IMR-90 (cell line): ENCODE data around the gene UGT3A1. TPM values are rescaled to one million over a fixed set of nuclear protein-coding genes. Genes with fewer than 3 reads are reported as not detected.
A peak's percentile ranks its signal among the peaks of the same experiment; 100 is the strongest.

ENCODE experiments used
- ATAC-seq: fragments of 200-7000 bp; cut with Tn5 transposase; 2 replicates; pipeline ENCODE4 v1.9.1; 2020; ENCODE audit warnings: low read depth, mild to moderate bottlenecking, moderate library complexity
- BruUV-seq: library from RNA; stranded (reverse); fragments of 400-500 nt; replicated peaks from 2 replicates; lab custom pipeline; 2021; lab: Mats Ljungman, UMichigan
- CTCF ChIA-PET: fragments of 300-600 bp; formaldehyde crosslinking; extraction: SDS; loops from one replicate; lab custom pipeline; 2021; ENCODE audit warnings: antibody characterized with exemption; lab: Yijun Ruan, JAX
- POLR2A ChIA-PET: fragments of 300-600 bp; sonication (Branson Sonifier 250); formaldehyde crosslinking; loops from one replicate; lab custom pipeline; 2022; ENCODE audit warnings: antibody characterized with exemption; ENCODE audit not compliant: unreplicated experiment; lab: Charles Lee
- DNase-seq: peaks from one replicate; pipeline ENCODE4 v3.0.0; 2013
- H2AFZ ChIP-seq: replicated peaks from 2 replicates; pipeline ENCODE3; 2013; ENCODE audit warnings: low read length, mild to moderate bottlenecking; ENCODE audit not compliant: poor library complexity
- H2AK5ac ChIP-seq: 2 replicates; pipeline ENCODE4 v1.6.1; 2013; ENCODE audit warnings: low read depth, low read length, inconsistent platforms
- H2AK9ac ChIP-seq: replicated peaks from 2 replicates; pipeline ENCODE3; 2013; ENCODE audit warnings: mild to moderate bottlenecking, low read depth, low read length, moderate library complexity; ENCODE audit not compliant: poor library complexity
- H2BK120ac ChIP-seq: 2 replicates; pipeline ENCODE4 v1.6.1; 2013; ENCODE audit warnings: low read depth, low read length, inconsistent platforms
- H2BK15ac ChIP-seq: 3 replicates; pipeline ENCODE4 v1.6.1; 2013; ENCODE audit warnings: low read depth, low read length, inconsistent platforms
- H2BK20ac ChIP-seq: 2 replicates; pipeline ENCODE4 v1.6.1; 2013; ENCODE audit warnings: low read depth, mild to moderate bottlenecking, inconsistent platforms, low read length, moderate library complexity
- H2BK5ac ChIP-seq: 2 replicates; pipeline ENCODE4 v1.6.1; 2013; ENCODE audit warnings: mild to moderate bottlenecking, low read depth, low read length, inconsistent platforms; ENCODE audit not compliant: poor library complexity, severe bottlenecking
- H3K14ac ChIP-seq: replicated peaks from 2 replicates; pipeline ENCODE4 v1.6.1; 2013; ENCODE audit warnings: low read depth, low read length, inconsistent platforms
- H3K18ac ChIP-seq: 2 replicates; pipeline ENCODE4 v1.6.1; 2013; ENCODE audit warnings: low read depth, low read length, control low read depth
- H3K23ac ChIP-seq: 2 replicates; pipeline ENCODE4 v1.6.1; 2013; ENCODE audit warnings: low read depth, low read length, inconsistent platforms
- H3K27ac ChIP-seq: 2 replicates; pipeline ENCODE4 v1.5.1; 2013; ENCODE audit warnings: mild to moderate bottlenecking, control low read depth, low read length; ENCODE audit not compliant: insufficient read depth
- H3K27me3 ChIP-seq: 2 replicates; pipeline ENCODE4 v1.6.1; 2013; ENCODE audit warnings: low read length; ENCODE audit not compliant: control insufficient read depth, insufficient read depth
- H3K36me3 ChIP-seq: 2 replicates; pipeline ENCODE4 v1.6.1; 2013; ENCODE audit warnings: low read length, mixed read lengths; ENCODE audit not compliant: control insufficient read depth, insufficient read depth
- H3K4ac ChIP-seq: 2 replicates; pipeline ENCODE4 v1.6.1; 2013; ENCODE audit warnings: low read depth, low read length, inconsistent platforms
- H3K4me1 ChIP-seq: 2 replicates; pipeline ENCODE4 v1.6.1; 2013; ENCODE audit warnings: low read length, mixed read lengths; ENCODE audit not compliant: control insufficient read depth, insufficient read depth
- H3K4me2 ChIP-seq: 2 replicates; pipeline ENCODE4 v1.6.1; 2013; ENCODE audit warnings: low read depth, mild to moderate bottlenecking, control low read depth, low read length, moderate library complexity
- H3K4me3 ChIP-seq: 2 replicates; pipeline ENCODE4 v1.5.1; 2013; ENCODE audit warnings: low read depth, mild to moderate bottlenecking, control low read depth, low read length, moderate library complexity; ENCODE audit not compliant: insufficient read depth
- H3K56ac ChIP-seq: 2 replicates; pipeline ENCODE4 v1.6.1; 2013; ENCODE audit warnings: low read length, inconsistent platforms; ENCODE audit not compliant: insufficient read depth; ENCODE audit errors: extremely low read depth
- H3K79me1 ChIP-seq, 2 experiments: 2 replicates each; pipeline ENCODE4 v1.6.1; 2013; ENCODE audit warnings: low read length in 2 of 2, inconsistent platforms in 1 of 2, low read depth in 1 of 2
- H3K9ac ChIP-seq: 2 replicates; pipeline ENCODE4 v1.6.1; 2013; ENCODE audit warnings: low read depth, low read length, control low read depth
- H3K9me1 ChIP-seq: 2 replicates; pipeline ENCODE4 v1.6.1; 2013; ENCODE audit warnings: low read length, inconsistent platforms; ENCODE audit not compliant: insufficient read depth
- H3K9me3 ChIP-seq: 2 replicates; pipeline ENCODE4 v1.6.1; 2013; ENCODE audit warnings: low read length; ENCODE audit not compliant: control insufficient read depth, insufficient read depth
- H4K20me1 ChIP-seq: 2 replicates; pipeline ENCODE4 v1.6.1; 2013; ENCODE audit warnings: low read length, inconsistent platforms; ENCODE audit not compliant: insufficient read depth
- H4K5ac ChIP-seq: 2 replicates; pipeline ENCODE4 v1.6.1; 2013; ENCODE audit warnings: mild to moderate bottlenecking, low read depth, low read length, control low read depth
- H4K8ac ChIP-seq, 2 experiments: 2 replicates each; pipeline ENCODE4 v1.6.1; 2013; ENCODE audit warnings: low read depth in 2 of 2, low read length in 2 of 2, control low read depth in 1 of 2, inconsistent platforms in 1 of 2
- H4K91ac ChIP-seq: 2 replicates; pipeline ENCODE4 v1.6.1; 2013; ENCODE audit warnings: low read depth, low read length, inconsistent platforms; ENCODE audit not compliant: insufficient read depth
- BHLHE40 ChIP-seq: fragments of 150-350 bp; IDR thresholded peaks from 2 replicates; pipeline ENCODE4 v1.6.1; 2016; ENCODE audit warnings: mild to moderate bottlenecking, low read depth, low read length
- CEBPB ChIP-seq: IDR thresholded peaks from 2 replicates; pipeline ENCODE4 v1.6.1; 2012; ENCODE audit warnings: low read depth, low read length, improper control_type of control experiment
- CHD1 ChIP-seq: IDR thresholded peaks from 2 replicates; pipeline ENCODE4 v1.6.1; 2012; ENCODE audit warnings: low read depth, low read length, improper control_type of control experiment
- FOS ChIP-seq: fragments of 150-350 bp; IDR thresholded peaks from 2 replicates; pipeline ENCODE4 v1.6.1; 2016; ENCODE audit warnings: low read depth, low read length
- MAZ ChIP-seq: IDR thresholded peaks from 2 replicates; pipeline ENCODE4 v1.6.1; 2012; ENCODE audit warnings: low read depth, mild to moderate bottlenecking, low read length, improper control_type of control experiment, moderate library complexity, borderline replicate concordance
- MXI1 ChIP-seq: IDR thresholded peaks from 2 replicates; pipeline ENCODE4 v1.6.1; 2012; ENCODE audit warnings: low read depth, mild to moderate bottlenecking, low read length, moderate library complexity, borderline replicate concordance
- NFE2L2 ChIP-seq: fragments of 150-350 bp; IDR thresholded peaks from 2 replicates; pipeline ENCODE4 v1.6.1; 2016; ENCODE audit warnings: low read depth, mild to moderate bottlenecking, low read length
- POLR2A ChIP-seq: IDR thresholded peaks from 2 replicates; pipeline ENCODE4 v1.6.1; 2012; ENCODE audit warnings: mild to moderate bottlenecking, low read depth, low read length
- RAD21 ChIP-seq: IDR thresholded peaks from 2 replicates; pipeline ENCODE4 v1.6.1; 2012; ENCODE audit warnings: low read length, improper control_type of control experiment
- RCOR1 ChIP-seq: IDR thresholded peaks from 2 replicates; pipeline ENCODE4 v1.6.1; 2012; ENCODE audit warnings: mild to moderate bottlenecking, low read length, improper control_type of control experiment; ENCODE audit not compliant: insufficient replicate concordance
- RFX5 ChIP-seq: IDR thresholded peaks from 2 replicates; pipeline ENCODE4 v1.8.0; 2012; ENCODE audit warnings: low read depth, mild to moderate bottlenecking, low read length, moderate library complexity
- SMC3 ChIP-seq: fragments of 150-350 bp; IDR thresholded peaks from 2 replicates; pipeline ENCODE4 v1.6.1; 2016; ENCODE audit warnings: low read depth, mild to moderate bottlenecking, antibody characterized with exemption, low read length, moderate library complexity
- USF2 ChIP-seq: fragments of 150-350 bp; IDR thresholded peaks from 2 replicates; pipeline ENCODE4 v1.6.1; 2017; ENCODE audit warnings: mild to moderate bottlenecking, antibody characterized with exemption, low read length, low read depth
- WGBS, 2 experiments: methylation state at CpG; one replicate each; pipeline versions ENCODE4 v1.1.5 to v1.1.7; 2013; ENCODE audit warnings: missing lambda C conversion rate in 2 of 2; ENCODE audit not compliant: insufficient read length in 1 of 2; ENCODE audit errors: extremely low coverage in 2 of 2; 5-methylcytosine and 5-hydroxymethylcytosine counted together
- dilution Hi-C: fragments of 300-500 bp; cut with HindIII; formaldehyde crosslinking; loops from one replicate; pipeline ENCODE4 v1.14.3; 2018; ENCODE audit warnings: low sequenced_read_pairs; ENCODE audit not compliant: unreplicated experiment
- in situ Hi-C: fragments of 300-500 bp; cut with MboI; formaldehyde crosslinking; loops from 3 replicates; pipeline ENCODE4 v1.14.3; 2019; ENCODE audit warnings: low sequenced_read_pairs, inconsistent platforms, mixed read lengths
- intact Hi-C: fragments of 100-400 bp; cut with micrococcal nuclease; formaldehyde crosslinking; loops from 2 replicates; pipeline ENCODE4 v1.10.0; 2022
- polyA plus RNA-seq, 3 experiments: library from polyadenylated mRNA; depleted of rRNA; stranded (reverse); fragments of >200 nt; gene quantifications; 2 replicates each; pipeline ENCODE4 v1.2.3, GENCODE V29; 2012; ENCODE audit warnings: low replicate concordance in 1 of 3
- total RNA-seq: library from RNA; depleted of rRNA; stranded (reverse); fragments of >200 nt; gene quantifications from 2 replicates; pipeline ENCODE4 v1.2.3, GENCODE V29; 2012
- TF ChIP-seq, protein P1 (sequence below): fragments of 150-350 bp; IDR thresholded peaks from 2 replicates; pipeline ENCODE4 v1.6.1; 2016; ENCODE audit warnings: low read depth, mild to moderate bottlenecking, low read length, moderate library complexity, borderline replicate concordance
- TF ChIP-seq, protein P2 (sequence below): conservative IDR thresholded peaks from 2 replicates; pipeline ENCODE4 v1.5.1; 2012; ENCODE audit warnings: mild to moderate bottlenecking, low read depth, low read length, improper control_type of control experiment

Gene UGT3A1
- total and polyA plus RNA-seq, 2 of the 4 experiments (the other 2 are of a cell fraction) = not detected

- no CpG with 5 or more reads among the region's 5 CpGs for WGBS, 2 experiments
- no peak overlapping the region for H2AFZ ChIP-seq
- no peak overlapping the region for H3K4me2 ChIP-seq
- H3K4me3 ChIP-seq = no peak overlapping the region
- no peaks in the 10 kb centered on the region for H3K36me3 ChIP-seq
- ATAC-seq (no peak), DNase-seq (no peak)
- H3K4me1 ChIP-seq = peaks cover 9% of the 10 kb centered on the region
- no peak overlapping the region for H3K27ac ChIP-seq
- H3K14ac ChIP-seq = no peak overlapping the region; the same call in 1 of the 2 replicates
- H3K9ac ChIP-seq = no peak overlapping the region
- CTCF ChIA-PET = no interaction called here
- POLR2A ChIA-PET = no interaction called here
- H3K27me3 ChIP-seq = no peaks in the 10 kb centered on the region
- H4K20me1 ChIP-seq = no peaks in the 10 kb centered on the region
- peak overlapping the region; percentile 63 for H4K91ac ChIP-seq
- in situ Hi-C loops (loop anchor here (5.0 to 10.0 kb wide), 4 partner anchors 145 to 830 kb away; partner anchors contain the start of gene SPEF2), dilution Hi-C loops (no loop called here), intact Hi-C loops (loop anchor here (10.0 kb wide), 1 partner anchor 1447 kb away; no protein-coding TSS in a partner anchor)
- H2AK5ac ChIP-seq = peak overlapping the region; percentile 68; the same call in 1 of the 2 replicates
- H2BK15ac ChIP-seq = peak overlapping the region; percentile 81; the same call in 2 of the 3 replicates
- BruUV-seq = no TSS peak
- H2BK5ac ChIP-seq = no peak overlapping the region
- H3K9me1 ChIP-seq = peaks cover 8% of the 10 kb centered on the region
- no peak for TF ChIP-seq POLR2A
- no peak for TF ChIP-seq SMC3
- TF ChIP-seq RCOR1 = no peak
- TF ChIP-seq, protein P1, sequence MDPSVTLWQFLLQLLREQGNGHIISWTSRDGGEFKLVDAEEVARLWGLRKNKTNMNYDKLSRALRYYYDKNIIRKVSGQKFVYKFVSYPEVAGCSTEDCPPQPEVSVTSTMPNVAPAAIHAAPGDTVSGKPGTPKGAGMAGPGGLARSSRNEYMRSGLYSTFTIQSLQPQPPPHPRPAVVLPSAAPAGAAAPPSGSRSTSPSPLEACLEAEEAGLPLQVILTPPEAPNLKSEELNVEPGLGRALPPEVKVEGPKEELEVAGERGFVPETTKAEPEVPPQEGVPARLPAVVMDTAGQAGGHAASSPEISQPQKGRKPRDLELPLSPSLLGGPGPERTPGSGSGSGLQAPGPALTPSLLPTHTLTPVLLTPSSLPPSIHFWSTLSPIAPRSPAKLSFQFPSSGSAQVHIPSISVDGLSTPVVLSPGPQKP = no peak
- no peak for TF ChIP-seq MAZ
- TF ChIP-seq RAD21 = no peak
- no peak for TF ChIP-seq FOS
- TF ChIP-seq NFE2L2 = no peak
- TF ChIP-seq, protein P2, sequence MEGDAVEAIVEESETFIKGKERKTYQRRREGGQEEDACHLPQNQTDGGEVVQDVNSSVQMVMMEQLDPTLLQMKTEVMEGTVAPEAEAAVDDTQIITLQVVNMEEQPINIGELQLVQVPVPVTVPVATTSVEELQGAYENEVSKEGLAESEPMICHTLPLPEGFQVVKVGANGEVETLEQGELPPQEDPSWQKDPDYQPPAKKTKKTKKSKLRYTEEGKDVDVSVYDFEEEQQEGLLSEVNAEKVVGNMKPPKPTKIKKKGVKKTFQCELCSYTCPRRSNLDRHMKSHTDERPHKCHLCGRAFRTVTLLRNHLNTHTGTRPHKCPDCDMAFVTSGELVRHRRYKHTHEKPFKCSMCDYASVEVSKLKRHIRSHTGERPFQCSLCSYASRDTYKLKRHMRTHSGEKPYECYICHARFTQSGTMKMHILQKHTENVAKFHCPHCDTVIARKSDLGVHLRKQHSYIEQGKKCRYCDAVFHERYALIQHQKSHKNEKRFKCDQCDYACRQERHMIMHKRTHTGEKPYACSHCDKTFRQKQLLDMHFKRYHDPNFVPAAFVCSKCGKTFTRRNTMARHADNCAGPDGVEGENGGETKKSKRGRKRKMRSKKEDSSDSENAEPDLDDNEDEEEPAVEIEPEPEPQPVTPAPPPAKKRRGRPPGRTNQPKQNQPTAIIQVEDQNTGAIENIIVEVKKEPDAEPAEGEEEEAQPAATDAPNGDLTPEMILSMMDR = no peak
- TF ChIP-seq BHLHE40 = no peak
- TF ChIP-seq CEBPB = no peak
- TF ChIP-seq CHD1 = no peak
- TF ChIP-seq RFX5 = no peak
- no peak for TF ChIP-seq MXI1
- no peak for TF ChIP-seq USF2
- H3K4ac ChIP-seq = peak overlapping the region; percentile 80
- no peak overlapping the region for H3K56ac ChIP-seq
- no peak overlapping the region for H3K23ac ChIP-seq
- H2AK9ac ChIP-seq = no peak overlapping the region
- H2BK20ac ChIP-seq = peak overlapping the region; percentile 81
- no peak overlapping the region for H4K8ac ChIP-seq
- H3K9me3 ChIP-seq = peaks cover 4% of the 10 kb centered on the region; the same call in 1 of the 2 replicates
- peak overlapping the region; percentile 13; the same call in 1 of the 2 replicates for H4K5ac ChIP-seq
- 0 out of 2 replicates have a peak overlapping the region, but pooled peaks have one; percentile 14 for H3K18ac ChIP-seq
- no peaks in the 10 kb centered on the region for H3K79me1 ChIP-seq
- H2BK120ac ChIP-seq = peak overlapping the region; percentile 88
These were observed 69.3 kb downstream of the UGT3A1 start for GRCh38 chr5:35921930-35922329.
